ENCODE data around the gene NFIC. TPM values are rescaled to one million over a fixed set of nuclear protein-coding genes. Genes with fewer than 3 reads are reported as not detected.
"Not testable (repeated sequence)": the region's sequence is repeated elsewhere in the genome, so short reads cannot be mapped to it uniquely, and the experiment has no call there.

Gene NFIC
- total RNA-seq, 4 donors from 2014 or later: 138 to 200 (median 160) TPM

GRCh38 chr19:3506384-3507340 lies 140.3 kb downstream of the NFIC start:
- Histone ChIP-seq H3K27me3 (no peaks in the 10 kb centered on the region), H3K9me3 (no peaks in the 10 kb centered on the region), H3K4me3 (peak overlapping the region; percentile 79 to 96 (median 92)), H3K36me3 (peaks cover 0 to 32% (median 0%) of the 10 kb centered on the region in 3 donors), H3K27ac (peak overlapping the region; percentile 78 to 97 (median 90)), H3K4me1 (peaks cover 0 to 53% (median 11%) of the 10 kb centered on the region in 4 donors)
- TF ChIP-seq CTCF (IDR thresholded peaks at IDR 0.05) (peak in 1 of 5 experiments; percentile 12), EP300 (IDR thresholded peaks at IDR 0.05) (no peak), POLR2A (IDR thresholded peaks at IDR 0.05) (no peak)
- DNase-seq (ENCODE audit: low spot score in 2 of 2): peak in 1 of 2 donors; percentile 12
- WGBS, 2 donors: 1 to 2% methylated on average over 33 of the region's 69 CpGs

- no peak for DNase-seq (ENCODE audit: low spot score in 2 of 2)
- H3K4me1 ChIP-seq: peaks cover 0 to 62% (median 11%) of the 10 kb centered on the region in 4 donors
- TF ChIP-seq POLR2A (IDR thresholded peaks at IDR 0.05) (no peak), CTCF (IDR thresholded peaks at IDR 0.05) (no peak), EP300 (IDR thresholded peaks at IDR 0.05) (no peak)
- 17 to 25% methylated on average over 14 to 31 of the region's 31 CpGs for WGBS, 2 donors
- H3K9me3 ChIP-seq: no peaks in the 10 kb centered on the region
- H3K27ac ChIP-seq: peak overlapping the region; percentile 23 to 97 (median 86)
- peak overlapping the region; percentile 79 to 96 (median 92) for H3K4me3 ChIP-seq
- H3K36me3 ChIP-seq: peaks cover 0 to 32% (median 0%) of the 10 kb centered on the region in 3 donors
- no peaks in the 10 kb centered on the region for H3K27me3 ChIP-seq
These were observed 141.2 kb downstream of the NFIC start for GRCh38 chr19:3507371-3508120.

- H3K27me3 ChIP-seq; H3K4me3 ChIP-seq; DNase-seq (ENCODE audit: low spot score in 2 of 2); H3K9me3 ChIP-seq: not testable (repeated sequence)
- Histone ChIP-seq H3K27ac (peak overlapping the region in 2 of 4 donors; percentile 78 to 95), H3K4me1 (peaks cover 0 to 69% (median 11%) of the 10 kb centered on the region in 4 donors), H3K36me3 (peaks cover 0 to 32% (median 0%) of the 10 kb centered on the region in 3 donors)
- 93 to 94% methylated on average over 18 of the region's 18 CpGs for WGBS, 2 donors
These were observed 141.8 kb downstream of the NFIC start for GRCh38 chr19:3508121-3508661.

- no peak overlapping the region for H3K27ac ChIP-seq
- DNase-seq (ENCODE audit: low spot score in 2 of 2): no peak
- TF ChIP-seq POLR2A (IDR thresholded peaks at IDR 0.05) (no peak), CTCF (IDR thresholded peaks at IDR 0.05) (no peak), EP300 (IDR thresholded peaks at IDR 0.05) (no peak)
These were observed 142.6 kb downstream of the NFIC start for GRCh38 chr19:3508771-3509535.

DNA sequence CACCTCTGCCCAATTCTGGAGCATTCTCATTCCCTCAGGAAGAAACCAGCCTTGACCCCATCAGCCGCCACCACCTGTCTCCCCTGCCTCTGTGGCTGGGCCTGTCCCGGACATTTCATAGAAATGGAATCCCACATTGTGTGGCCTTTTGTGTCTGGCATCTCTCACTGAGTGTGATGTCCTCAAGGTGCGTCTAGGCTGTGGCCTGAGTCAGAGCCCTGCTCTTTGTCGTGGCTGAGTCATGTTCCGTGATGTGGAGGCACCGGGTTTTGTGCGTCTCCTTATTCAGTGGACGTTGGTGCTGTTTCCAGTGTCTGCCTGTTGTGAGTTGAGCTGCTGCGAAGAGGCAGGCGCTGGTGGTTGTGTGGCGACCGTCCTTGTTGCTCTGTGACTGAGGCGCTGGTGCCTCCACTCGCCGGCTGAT lies 143.2 kb downstream of the NFIC start:
- peaks cover 0 to 32% (median 0%) of the 10 kb centered on the region in 3 donors for H3K36me3 ChIP-seq
- no peak for DNase-seq (ENCODE audit: low spot score in 2 of 2)
- no peak overlapping the region for H3K27ac ChIP-seq
- H3K9me3 ChIP-seq: no peaks in the 10 kb centered on the region
- H3K4me1 ChIP-seq: peaks cover 0 to 80% (median 11%) of the 10 kb centered on the region in 4 donors
- TF ChIP-seq EP300 (IDR thresholded peaks at IDR 0.05): no peak
- TF ChIP-seq POLR2A (IDR thresholded peaks at IDR 0.05): no peak
- no peak for TF ChIP-seq CTCF (IDR thresholded peaks at IDR 0.05)
- no peak overlapping the region for H3K4me3 ChIP-seq
- 85 to 87% methylated on average over 14 to 15 of the region's 15 CpGs for WGBS, 2 donors
- H3K27me3 ChIP-seq: no peaks in the 10 kb centered on the region

More at GRCh38 chr19:3508771-3509535, 142.6 kb downstream of the NFIC start:
- Histone ChIP-seq H3K36me3 (peaks cover 0 to 32% (median 0%) of the 10 kb centered on the region in 3 donors), H3K4me3 (no peak overlapping the region), H3K9me3 (no peaks in the 10 kb centered on the region), H3K27me3 (no peaks in the 10 kb centered on the region), H3K4me1 (peaks cover 0 to 74% (median 11%) of the 10 kb centered on the region in 4 donors)
- WGBS, 2 donors: 75 to 77% methylated on average over 21 to 22 of the region's 23 CpGs

Data from tibial nerve (tissue), 4 donors.